ENCODE results near the gene MACROD2. TPM values are rescaled to one million over a fixed set of nuclear protein-coding genes. Genes with fewer than 3 reads are reported as not detected.

MACROD2 gene
- total and polyA plus RNA-seq, 4 donors = 0.66 to 10.5 (median 3.3) TPM

DNA sequence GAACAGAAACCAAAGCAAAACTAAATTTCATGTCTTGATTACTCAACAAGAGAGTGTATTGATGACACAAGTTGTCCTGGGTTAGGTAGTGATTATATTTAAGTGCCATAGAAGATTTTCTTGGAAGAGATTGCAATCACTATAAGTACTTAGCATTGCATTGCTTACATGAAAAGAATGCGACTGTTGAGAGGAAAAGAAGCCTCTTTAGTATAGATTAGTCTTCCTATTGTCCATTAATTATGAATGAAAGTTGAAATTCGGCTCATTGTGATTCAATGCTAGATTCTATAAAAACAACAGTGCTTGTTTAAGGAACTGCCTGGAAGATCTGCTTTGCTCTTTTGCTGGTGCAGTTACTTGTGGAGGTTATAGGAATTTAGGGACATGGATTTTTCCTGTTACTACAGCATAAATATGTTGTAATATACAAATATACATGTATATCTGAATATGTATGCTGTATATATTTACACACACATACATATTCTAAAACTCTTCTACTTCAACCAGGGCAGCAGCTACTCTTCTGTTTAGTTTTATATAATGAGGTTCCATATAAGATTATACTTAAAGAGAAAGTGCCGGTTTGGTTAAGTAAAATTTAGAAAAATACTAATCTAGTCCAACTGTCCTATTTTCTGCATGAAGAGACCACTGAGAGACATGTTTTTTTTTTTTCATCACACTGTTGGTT is 1781.6 kb downstream of the MACROD2 start:
- Histone ChIP-seq H3K4me1 (ENCODE audit: control insufficient read depth in 4 of 4, insufficient read depth in 4 of 4, low read length in 3 of 4) (peaks cover 0 to 3% (median 0%) of the 10 kb centered on the region in 4 donors), H3K27me3 (ENCODE audit: control insufficient read depth in 4 of 4, insufficient read depth in 4 of 4, low read length in 3 of 4) (no peaks in the 10 kb centered on the region), H3K9ac (ENCODE audit: low read depth in 1 of 2, low read length in 2 of 2) (no peak overlapping the region), H3K9me3 (ENCODE audit: control insufficient read depth in 4 of 4, low read length in 3 of 4) (no peaks in the 10 kb centered on the region), H3K27ac (ENCODE audit: low read depth in 1 of 2, low read length in 2 of 2) (no peak overlapping the region), H3K4me3 (ENCODE audit: low read depth in 1 of 3, low read length in 3 of 3) (no peak overlapping the region), H3K36me3 (ENCODE audit: control insufficient read depth in 4 of 4, insufficient read depth in 3 of 4, low read depth in 1 of 4, low read length in 3 of 4) (no peaks in the 10 kb centered on the region)
- 93% methylated on average over 3 of the region's 3 CpGs for WGBS
- DNase-seq (ENCODE audit: low spot score) = no peak
- TF ChIP-seq GABPA (IDR thresholded peaks at IDR 0.05 in 1 of 2, conservative IDR thresholded peaks at IDR 0.05 in 1 of 2) (no peak), RXRA (IDR thresholded peaks at IDR 0.05) (no peak), TAF1 (conservative IDR thresholded peaks at IDR 0.05) (no peak), NR2F2 (IDR thresholded peaks at IDR 0.05) (no peak), HNF4A (conservative IDR thresholded peaks at IDR 0.05) (no peak), RAD21 (IDR thresholded peaks at IDR 0.05) (no peak), HNF4G (IDR thresholded peaks at IDR 0.05) (no peak), SP1 (IDR thresholded peaks at IDR 0.05) (no peak), REST (IDR thresholded peaks at IDR 0.05) (no peak), FOXA1 (IDR thresholded peaks at IDR 0.05) (no peak), MAX (IDR thresholded peaks at IDR 0.05) (no peak), YY1 (IDR thresholded peaks at IDR 0.05) (no peak)
- TF ChIP-seq, protein P1, sequence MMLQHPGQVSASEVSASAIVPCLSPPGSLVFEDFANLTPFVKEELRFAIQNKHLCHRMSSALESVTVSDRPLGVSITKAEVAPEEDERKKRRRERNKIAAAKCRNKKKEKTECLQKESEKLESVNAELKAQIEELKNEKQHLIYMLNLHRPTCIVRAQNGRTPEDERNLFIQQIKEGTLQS (IDR thresholded peaks at IDR 0.05) = no peak
- TF ChIP-seq, protein P2, sequence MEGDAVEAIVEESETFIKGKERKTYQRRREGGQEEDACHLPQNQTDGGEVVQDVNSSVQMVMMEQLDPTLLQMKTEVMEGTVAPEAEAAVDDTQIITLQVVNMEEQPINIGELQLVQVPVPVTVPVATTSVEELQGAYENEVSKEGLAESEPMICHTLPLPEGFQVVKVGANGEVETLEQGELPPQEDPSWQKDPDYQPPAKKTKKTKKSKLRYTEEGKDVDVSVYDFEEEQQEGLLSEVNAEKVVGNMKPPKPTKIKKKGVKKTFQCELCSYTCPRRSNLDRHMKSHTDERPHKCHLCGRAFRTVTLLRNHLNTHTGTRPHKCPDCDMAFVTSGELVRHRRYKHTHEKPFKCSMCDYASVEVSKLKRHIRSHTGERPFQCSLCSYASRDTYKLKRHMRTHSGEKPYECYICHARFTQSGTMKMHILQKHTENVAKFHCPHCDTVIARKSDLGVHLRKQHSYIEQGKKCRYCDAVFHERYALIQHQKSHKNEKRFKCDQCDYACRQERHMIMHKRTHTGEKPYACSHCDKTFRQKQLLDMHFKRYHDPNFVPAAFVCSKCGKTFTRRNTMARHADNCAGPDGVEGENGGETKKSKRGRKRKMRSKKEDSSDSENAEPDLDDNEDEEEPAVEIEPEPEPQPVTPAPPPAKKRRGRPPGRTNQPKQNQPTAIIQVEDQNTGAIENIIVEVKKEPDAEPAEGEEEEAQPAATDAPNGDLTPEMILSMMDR (IDR thresholded peaks at IDR 0.05; ENCODE audit: low read depth, low read length, missing input control) = no peak

DNA sequence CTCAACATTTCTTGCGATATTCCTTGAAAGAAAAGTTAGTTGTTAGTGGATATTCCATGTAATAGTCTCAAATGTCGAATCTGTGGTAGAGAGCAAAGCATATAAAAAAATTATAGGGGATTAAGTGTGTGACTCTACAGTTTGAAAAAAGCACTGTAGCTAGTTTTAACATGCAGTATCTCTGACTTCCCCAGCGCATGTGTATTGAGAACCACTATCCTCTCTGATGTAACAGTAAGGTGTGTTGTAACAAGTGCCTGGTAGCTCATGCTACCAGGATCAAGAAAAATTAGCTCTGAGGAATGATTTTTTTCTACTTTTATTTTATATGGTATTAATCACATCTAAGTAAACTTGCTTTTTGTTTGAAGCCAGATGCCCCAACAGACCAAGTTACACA is 1788.7 kb downstream of the MACROD2 start:
- Histone ChIP-seq H3K9ac (ENCODE audit: low read depth in 1 of 2, low read length in 2 of 2) (no peak overlapping the region), H3K9me3 (ENCODE audit: control insufficient read depth in 4 of 4, low read length in 3 of 4) (no peaks in the 10 kb centered on the region), H3K27ac (ENCODE audit: low read depth in 1 of 2, low read length in 2 of 2) (no peak overlapping the region), H3K27me3 (ENCODE audit: control insufficient read depth in 4 of 4, insufficient read depth in 4 of 4, low read length in 3 of 4) (no peaks in the 10 kb centered on the region), H3K36me3 (ENCODE audit: control insufficient read depth in 4 of 4, insufficient read depth in 3 of 4, low read depth in 1 of 4, low read length in 3 of 4) (no peaks in the 10 kb centered on the region), H3K4me3 (ENCODE audit: low read depth in 1 of 3, low read length in 3 of 3) (no peak overlapping the region), H3K4me1 (ENCODE audit: control insufficient read depth in 4 of 4, insufficient read depth in 4 of 4, low read length in 3 of 4) (no peaks in the 10 kb centered on the region)
- WGBS = 90% methylated on average over 3 of the region's 3 CpGs
- no peak for DNase-seq (ENCODE audit: low spot score)
- TF ChIP-seq MAX (IDR thresholded peaks at IDR 0.05) = no peak
- no peak for TF ChIP-seq FOXA2 (IDR thresholded peaks at IDR 0.05)
- TF ChIP-seq EGR1 (IDR thresholded peaks at IDR 0.05; ENCODE audit: low read depth in 2 of 2) = no peak
- TF ChIP-seq REST (IDR thresholded peaks at IDR 0.05) = no peak
- no peak for TF ChIP-seq YY1 (IDR thresholded peaks at IDR 0.05)
- TF ChIP-seq RAD21 (IDR thresholded peaks at IDR 0.05) = no peak
- TF ChIP-seq HNF4G (IDR thresholded peaks at IDR 0.05) = no peak
- no peak for TF ChIP-seq ZBTB33 (IDR thresholded peaks at IDR 0.05)
- no peak for TF ChIP-seq GABPA (IDR thresholded peaks at IDR 0.05 in 1 of 2, conservative IDR thresholded peaks at IDR 0.05 in 1 of 2)
- no peak for TF ChIP-seq RXRA (IDR thresholded peaks at IDR 0.05)
- no peak for TF ChIP-seq FOXA1 (IDR thresholded peaks at IDR 0.05)
- TF ChIP-seq NR2F2 (IDR thresholded peaks at IDR 0.05) = no peak

Data from liver (tissue), 9 donors.